Sigmoid colon (tissue), 4 donors: ENCODE data around the gene MC3R.

Experiments
- EP300 ChIP-seq, 4 donors: sonication (generic); formaldehyde crosslinking; IDR thresholded peaks; one replicate each; pipeline ENCODE4 v1.6.1; 2017; ENCODE audit warnings: antibody characterized with exemption in 4 of 4
- POLR2A ChIP-seq, 2 donors: fragments of 450-650 bp; IDR thresholded peaks; one replicate each; pipeline ENCODE4 v1.6.1; 2016; ENCODE audit warnings: antibody characterized with exemption in 2 of 2, mild to moderate bottlenecking in 2 of 2, moderate library complexity in 2 of 2
- POLR2AphosphoS5 ChIP-seq, 4 donors: sonication (generic); formaldehyde crosslinking; IDR thresholded peaks; one replicate each; pipeline ENCODE4 v1.6.1; 2017; ENCODE audit warnings: antibody characterized with exemption in 4 of 4
- TF ChIP-seq, protein P1 (sequence below), 4 experiments: fragments of 450-650 bp in 3 of 4; fragments of 200-600 bp in 1 of 4; IDR thresholded peaks; one replicate each; pipeline ENCODE4 v1.5.1; 2016 to 2019; ENCODE audit warnings: antibody characterized with exemption in 4 of 4, mild to moderate bottlenecking in 3 of 4, moderate library complexity in 2 of 4

DNA sequence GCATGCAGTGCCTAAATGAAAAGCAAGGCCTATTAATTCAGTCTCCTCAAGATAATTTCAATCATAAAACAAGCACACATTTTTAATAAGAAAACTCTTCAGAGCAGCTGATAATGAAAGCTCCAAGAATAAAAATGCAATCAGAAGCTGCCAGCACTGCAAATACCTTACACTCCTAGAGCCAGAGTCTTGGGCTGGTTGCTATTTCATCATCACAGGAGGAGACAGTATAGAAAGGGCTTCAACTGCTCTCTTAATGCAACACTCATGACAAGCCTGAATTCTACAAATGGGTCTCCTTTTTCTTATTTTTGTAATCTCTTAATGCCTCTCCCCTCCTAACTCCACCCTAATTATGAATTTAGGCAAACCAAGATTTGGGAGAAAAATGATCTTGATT lies 11.2 kb upstream of the MC3R start:
- TF ChIP-seq, protein P1, sequence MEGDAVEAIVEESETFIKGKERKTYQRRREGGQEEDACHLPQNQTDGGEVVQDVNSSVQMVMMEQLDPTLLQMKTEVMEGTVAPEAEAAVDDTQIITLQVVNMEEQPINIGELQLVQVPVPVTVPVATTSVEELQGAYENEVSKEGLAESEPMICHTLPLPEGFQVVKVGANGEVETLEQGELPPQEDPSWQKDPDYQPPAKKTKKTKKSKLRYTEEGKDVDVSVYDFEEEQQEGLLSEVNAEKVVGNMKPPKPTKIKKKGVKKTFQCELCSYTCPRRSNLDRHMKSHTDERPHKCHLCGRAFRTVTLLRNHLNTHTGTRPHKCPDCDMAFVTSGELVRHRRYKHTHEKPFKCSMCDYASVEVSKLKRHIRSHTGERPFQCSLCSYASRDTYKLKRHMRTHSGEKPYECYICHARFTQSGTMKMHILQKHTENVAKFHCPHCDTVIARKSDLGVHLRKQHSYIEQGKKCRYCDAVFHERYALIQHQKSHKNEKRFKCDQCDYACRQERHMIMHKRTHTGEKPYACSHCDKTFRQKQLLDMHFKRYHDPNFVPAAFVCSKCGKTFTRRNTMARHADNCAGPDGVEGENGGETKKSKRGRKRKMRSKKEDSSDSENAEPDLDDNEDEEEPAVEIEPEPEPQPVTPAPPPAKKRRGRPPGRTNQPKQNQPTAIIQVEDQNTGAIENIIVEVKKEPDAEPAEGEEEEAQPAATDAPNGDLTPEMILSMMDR (IDR thresholded peaks at IDR 0.05): no peak
- TF ChIP-seq POLR2A (IDR thresholded peaks at IDR 0.05): no peak
- no peak for TF ChIP-seq POLR2AphosphoS5 (IDR thresholded peaks at IDR 0.05)
- no peak for TF ChIP-seq EP300 (IDR thresholded peaks at IDR 0.05)
